Amniotic epithelial cell (primary cell): ENCODE measurements around the gene GXYLT2.
A peak's percentile ranks its signal among the peaks of the same experiment; 100 is the strongest.
"Not testable (repeated sequence)": the region's sequence is repeated elsewhere in the genome, so short reads cannot be mapped to it uniquely, and the experiment has no call there.

Experiments used
- DNase-seq: peaks from one replicate; pipeline ENCODE4 v3.0.0-alpha.2; 2010; ENCODE audit warnings: low read depth

Gene GXYLT2

DNA sequence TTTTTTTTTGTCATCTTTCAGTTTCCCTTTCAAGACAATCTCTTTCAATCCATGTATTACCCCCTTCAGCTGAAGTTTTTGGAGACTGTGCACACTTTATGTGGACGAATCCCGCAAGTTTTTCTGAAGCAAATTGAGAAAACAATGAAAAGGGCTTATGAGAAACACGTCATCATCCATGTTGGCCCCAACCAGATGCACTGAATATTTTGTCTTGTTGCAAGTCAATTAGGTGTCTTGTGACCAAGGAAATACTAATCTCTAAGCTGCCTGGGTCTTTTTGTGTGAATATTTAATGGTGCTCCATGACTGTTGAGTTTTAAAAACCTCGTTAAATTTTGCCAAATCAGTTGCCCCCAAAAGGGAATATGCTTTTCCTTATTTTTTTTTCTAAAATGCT lies 87.1 kb downstream of the GXYLT2 start:
- no peak for DNase-seq

DNA sequence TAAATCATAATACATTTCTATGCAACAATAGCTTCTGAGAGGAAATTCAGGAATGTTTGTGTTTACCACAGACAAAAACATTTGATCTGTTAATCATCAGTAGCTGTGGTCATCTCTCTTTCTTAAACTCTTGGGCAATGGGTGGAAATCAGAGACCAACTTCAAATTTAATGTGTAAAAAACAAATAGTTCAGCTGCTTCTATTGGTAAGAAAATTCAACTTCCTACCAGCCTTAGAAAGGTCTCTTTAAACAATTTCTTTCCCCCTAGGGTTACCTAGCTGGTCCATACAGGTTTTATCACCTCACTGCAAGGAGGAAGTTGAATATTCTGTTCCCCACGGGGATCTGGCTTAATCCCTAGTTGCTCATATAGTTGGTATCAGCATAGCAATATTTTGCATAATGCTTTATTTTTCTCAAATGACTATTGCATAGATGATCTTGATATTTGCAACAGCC lies 88.5 kb downstream of the GXYLT2 start:
- peak; percentile 94 for DNase-seq

DNA sequence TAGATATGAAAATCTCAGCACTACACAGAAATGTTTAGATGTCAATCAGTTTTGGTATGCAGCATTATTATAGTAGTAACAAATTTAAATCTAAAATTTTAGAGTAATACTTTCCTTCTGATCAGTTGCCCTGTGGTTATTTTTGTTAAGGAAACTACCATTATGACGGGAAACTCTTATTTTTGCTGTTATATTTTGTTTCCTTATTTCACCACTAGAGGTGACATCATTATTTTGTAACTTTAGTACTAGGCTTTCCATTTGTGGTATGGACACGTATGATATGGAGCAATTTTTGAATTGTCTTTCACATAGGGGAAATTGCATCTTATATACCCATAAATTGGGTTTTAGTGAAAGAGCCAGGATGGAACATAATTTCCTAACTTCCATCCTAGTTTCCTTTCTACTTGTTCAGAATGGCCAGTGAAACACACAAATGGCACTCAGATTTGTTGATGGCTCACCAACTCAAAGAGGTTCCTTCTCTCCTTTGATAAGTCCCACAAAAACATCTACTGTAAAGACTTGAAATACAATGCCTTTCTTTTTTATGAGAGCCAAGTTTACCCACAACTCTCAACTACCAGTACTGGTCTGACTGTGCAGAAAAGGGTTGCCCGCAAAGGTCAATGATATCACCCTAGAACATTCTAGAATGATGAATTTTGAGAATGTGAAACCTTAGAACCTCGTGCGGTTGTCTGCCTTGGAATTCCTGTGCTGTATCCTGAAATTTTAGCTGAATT lies 89.4 kb downstream of the GXYLT2 start:
- peak; percentile 71 for DNase-seq

DNA sequence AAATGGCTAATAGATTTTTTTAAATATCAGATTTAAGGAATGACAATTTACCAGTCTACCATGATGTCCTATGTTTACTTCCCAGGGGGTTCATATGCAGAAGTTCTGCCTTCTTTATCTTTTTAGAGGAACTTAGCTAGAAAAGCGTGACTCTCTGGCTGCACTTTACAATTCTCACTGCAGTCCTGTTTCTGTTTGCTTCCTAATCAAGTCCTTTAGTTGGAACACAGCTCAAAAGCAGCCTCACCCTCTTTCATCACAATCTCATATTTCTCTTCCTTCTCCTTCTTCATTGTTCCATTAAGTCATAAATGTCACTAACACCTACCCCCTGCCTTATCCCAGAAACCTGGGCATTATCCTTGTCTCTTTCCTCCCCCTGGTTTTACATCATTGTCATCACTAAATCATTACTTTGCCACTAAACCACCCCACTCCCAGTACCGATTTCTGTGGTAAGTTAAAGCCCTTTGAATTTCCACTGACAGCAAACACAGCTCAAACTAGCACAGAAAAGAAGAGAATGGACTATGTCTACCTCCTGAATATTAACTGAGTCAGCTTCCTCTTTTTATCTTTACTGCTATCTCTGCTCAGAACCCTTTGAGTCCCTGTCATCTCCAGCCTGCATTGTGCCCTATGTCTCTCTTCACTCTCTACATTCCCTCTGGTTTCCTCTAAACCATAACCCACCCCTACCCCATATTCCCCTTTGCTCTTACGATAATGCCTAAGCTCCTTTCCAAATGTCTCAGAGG lies 94.9 kb downstream of the GXYLT2 start:
- DNase-seq = peak; percentile 15

DNA sequence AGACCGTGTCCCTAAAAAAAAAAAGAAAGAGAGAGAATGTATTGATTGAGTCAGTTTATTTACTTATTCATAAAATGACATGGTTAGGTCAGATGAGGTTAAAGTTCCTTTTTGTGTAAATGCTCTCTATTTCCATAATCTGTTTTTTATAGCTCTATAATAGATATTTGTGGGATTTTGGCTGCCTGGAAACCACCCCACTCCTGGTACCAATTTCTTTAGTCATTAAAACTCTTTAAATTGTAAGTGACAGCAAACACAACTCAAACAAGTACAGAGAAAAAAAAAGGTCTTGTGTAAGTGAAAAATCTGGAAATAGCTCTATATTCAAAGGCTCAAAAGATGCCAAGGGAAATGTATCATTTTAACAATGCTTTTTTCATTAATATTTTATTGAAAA lies 97.7 kb downstream of the GXYLT2 start:
- no peak for DNase-seq

DNA sequence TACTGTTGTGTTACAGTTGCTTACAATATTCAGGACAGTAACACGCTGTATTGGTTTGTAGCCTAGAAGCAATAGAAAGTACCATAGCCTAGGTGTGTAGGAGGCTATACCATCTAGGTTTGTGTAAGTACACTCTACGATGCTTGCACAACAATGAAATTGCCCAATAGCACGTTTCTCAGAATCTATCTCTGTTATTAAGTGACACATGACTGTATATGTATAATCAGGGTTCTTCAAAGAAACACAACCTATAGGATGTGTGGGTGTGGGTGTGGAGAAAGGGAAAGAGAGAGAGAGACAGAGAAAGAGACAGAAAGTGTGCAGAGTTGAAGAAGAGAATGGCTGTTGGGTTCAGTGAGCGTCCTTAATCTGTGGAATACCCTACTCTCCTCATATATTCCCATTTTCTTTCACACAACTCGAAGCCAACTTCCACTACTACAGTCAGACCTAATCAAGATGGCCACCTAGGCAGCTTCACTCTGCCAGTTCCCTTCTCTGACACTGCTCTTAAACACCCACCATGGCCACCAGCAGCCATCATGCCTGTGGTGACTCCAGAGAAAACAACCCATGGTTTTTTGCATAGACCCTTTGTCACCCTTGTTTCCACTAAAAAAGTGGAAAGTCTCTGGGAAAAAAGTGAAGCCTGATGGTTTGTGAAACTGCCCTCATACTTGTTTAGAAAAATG lies 103.0 kb downstream of the GXYLT2 start:
- peak; percentile 27 for DNase-seq

DNA sequence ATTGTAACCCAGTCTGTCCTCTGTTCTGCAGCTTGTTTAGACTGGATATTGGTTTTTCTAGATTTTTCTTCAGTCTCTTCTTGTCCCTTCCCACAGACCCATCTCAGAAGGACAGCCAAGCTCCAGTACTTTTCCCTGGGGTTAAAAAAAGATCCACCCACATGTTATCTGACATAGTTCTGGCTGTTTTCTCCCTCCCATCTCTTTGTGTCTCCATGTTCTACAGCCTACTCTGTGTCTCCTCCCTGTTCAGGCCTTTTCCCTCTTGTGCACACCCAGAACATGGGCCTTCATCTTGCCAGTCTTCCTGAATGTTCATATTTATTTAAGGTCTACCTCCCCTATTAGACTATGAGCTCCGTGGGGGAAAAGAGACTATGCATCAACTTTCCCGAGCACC lies 103.7 kb downstream of the GXYLT2 start:
- DNase-seq = no peak

DNA sequence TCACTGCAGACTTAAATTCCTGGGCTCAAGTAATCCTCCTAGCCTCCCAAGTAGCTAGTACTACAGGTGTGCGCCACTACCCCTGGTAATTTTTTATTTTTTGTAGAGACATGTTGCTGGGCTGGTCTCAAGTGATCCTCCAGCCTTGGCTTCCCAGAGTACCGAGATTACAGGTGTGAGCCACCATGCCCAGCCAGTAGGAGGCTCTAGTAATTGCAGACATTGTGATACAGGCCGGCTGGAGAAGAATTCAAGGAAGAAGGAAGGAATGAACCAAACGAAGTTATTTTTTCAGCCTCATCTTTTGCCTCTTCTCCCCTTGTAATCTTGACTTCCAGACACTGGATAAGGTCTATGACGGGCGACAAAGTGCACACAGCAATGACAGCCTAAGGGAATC lies 105.5 kb downstream of the GXYLT2 start:
- DNase-seq = no peak

DNA sequence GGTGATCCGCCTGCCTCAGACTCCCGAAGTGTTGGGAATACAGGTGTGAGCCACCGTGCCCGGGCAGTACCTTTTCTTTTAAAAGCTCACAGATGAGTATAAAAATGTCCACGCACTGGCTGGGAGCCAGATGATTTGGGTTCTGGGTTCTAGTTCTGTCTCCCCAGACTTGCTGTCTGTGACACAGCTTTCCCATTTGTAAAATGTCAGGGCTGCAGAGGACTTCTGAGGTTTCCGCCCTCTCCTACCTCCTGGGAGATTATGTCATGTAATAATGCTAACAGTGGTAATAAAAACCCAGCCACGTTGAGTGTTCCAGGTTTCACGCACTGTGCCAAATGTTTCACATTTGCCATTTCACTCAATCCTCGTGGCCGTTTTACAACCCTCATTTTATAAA lies 107.5 kb downstream of the GXYLT2 start:
- no peak for DNase-seq

DNA sequence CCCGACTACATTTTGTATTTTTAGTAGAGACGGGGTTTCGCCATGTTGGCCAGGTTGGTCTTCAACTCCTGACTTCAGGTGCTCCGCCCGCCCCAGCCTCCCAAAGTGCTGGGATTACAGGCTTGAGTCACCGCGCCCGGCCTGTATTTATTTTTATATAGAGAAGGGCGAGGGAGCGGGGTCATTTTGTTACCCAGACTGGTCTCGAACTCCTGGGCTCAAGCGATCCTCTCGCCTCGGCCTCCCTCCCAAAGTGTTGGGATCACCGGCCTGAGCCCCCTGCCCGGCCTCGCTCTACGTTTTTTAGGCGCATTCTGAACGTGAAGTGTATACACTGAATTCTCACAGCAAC lies 108.3 kb downstream of the GXYLT2 start:
- no peak for DNase-seq

DNA sequence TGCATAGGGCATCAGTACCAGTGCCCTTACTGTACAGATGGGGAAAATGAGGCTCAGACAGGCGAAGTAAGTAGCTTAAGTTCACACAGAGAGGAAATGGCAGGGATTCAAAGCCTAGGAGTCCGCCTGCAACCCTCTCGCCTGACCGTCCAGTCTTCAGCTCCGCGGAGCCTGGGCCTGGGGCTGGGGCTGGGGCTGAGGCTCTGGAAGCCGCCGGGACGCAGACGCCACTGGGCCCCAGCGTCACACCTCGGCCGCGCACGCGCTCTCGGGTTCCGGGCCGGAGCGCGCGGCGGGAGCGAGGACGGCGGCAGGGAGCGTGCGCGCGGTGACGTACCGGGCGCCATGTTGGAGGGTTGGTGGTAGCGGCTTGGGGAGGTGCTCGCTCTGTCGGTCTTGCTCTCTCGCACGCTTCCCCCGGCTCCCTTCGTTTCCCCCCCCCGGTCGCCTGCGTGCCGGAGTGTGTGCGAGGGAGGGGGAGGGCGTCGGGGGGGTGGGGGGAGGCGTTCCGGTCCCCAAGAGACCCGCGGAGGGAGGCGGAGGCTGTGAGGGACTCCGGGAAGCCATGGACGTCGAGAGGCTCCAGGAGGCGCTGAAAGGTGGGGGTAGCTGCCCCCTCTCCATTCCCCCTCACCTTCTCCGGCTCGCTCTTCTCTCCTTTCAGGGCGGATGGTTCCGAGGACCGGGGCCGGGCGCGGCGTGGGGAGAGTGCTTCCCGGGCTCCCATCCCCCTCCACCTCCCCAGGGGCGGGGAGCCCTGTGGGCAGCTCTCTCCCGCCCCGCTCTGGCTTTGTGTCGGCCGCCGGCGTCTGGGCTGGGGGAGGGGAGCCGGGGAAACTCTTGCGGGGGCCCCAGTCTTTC lies 108.9 kb downstream of the GXYLT2 start, which contains the start of gene PPP4R2:
TSS of gene PPP4R2 (plus strand) at position 339 of the 861 bp plus-strand sequence. CDS start at position 566, 227 bp downstream.
- peak; percentile 75 for DNase-seq

DNA sequence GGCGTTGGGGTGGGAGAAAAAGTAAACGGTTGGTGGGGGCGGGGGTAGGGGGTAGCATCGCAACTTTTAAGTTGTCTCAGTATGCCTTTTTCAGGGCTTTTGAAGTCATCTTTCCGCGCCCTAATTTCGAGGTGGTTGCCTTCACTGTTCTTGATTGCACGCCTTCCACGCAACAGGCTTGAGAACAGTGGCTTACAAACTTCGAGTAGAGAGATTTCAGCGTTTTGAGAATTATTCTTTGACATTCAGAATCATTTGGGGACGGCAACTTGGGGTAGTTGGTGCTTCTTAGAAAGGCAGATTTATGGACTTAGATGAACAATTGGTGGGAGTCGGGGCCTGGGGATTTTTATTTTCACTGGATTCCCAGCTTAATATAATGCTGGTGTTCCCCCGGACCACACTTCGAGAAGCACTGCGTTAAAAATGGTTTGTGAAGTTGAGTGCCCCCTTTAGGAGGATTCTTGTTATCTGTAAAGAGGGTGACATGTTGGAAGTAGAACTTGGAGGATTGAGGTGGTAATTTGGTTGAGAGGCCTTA lies 109.6 kb downstream of the GXYLT2 start:
- DNase-seq = peak; percentile 67

DNA sequence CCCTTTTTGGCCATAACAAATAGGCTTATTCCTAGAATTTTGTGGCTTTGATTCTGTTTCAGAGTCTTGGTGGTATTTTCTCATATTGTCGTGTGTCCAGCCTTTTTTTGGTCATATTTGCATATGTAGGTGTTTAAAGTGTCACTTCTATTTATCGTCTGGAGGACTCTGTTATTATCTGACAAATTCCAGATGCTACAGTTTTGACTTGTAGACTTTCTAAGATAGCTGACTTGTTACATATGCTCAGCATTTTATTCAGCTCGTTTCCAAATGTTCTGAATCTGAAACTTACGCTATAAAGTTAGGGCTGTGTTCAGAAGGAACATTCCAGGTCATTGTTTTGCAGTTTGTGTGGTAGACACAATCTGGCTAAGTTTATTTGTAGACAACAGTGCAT lies 110.6 kb downstream of the GXYLT2 start:
- no peak for DNase-seq

DNA sequence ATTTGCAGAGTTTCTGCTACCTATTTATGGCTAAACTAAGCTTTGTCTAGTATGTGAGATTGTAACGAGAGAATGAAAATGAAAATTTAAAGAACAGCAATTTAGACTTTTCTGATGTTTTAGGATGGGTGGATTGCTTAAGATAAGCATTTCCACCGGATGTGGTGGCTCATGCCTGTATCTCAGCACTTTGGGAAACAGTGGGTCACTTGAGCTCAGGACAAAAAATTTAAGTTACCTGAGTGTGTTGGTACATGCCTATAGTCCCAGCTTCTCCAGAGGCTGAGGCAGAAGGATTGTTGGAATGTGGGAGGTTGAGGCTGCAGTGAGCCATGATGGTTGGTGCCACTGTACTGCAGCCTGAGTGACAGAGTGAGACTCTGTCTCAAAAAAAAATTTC lies 112.1 kb downstream of the GXYLT2 start:
- DNase-seq = no peak

DNA sequence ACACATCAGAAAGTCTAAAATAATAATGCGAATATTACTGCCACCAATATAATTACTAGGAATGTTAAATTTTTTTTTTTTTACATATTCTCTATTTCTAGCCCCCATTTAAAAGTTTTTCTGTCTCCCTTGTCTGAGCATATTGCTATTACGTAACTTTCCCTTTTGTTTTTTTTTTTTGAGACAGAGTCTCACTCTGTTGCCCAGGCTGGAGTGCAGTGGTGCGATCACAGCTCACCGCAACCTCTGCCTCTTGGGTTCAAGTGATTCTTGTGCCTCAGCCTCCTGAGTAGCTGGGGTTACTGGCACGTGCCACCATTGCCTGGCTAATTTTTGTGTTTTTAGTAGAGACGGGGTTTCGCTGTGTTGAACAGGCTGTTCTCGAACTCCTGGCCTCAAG lies 115.2 kb downstream of the GXYLT2 start:
- not testable (repeated sequence) for DNase-seq

DNA sequence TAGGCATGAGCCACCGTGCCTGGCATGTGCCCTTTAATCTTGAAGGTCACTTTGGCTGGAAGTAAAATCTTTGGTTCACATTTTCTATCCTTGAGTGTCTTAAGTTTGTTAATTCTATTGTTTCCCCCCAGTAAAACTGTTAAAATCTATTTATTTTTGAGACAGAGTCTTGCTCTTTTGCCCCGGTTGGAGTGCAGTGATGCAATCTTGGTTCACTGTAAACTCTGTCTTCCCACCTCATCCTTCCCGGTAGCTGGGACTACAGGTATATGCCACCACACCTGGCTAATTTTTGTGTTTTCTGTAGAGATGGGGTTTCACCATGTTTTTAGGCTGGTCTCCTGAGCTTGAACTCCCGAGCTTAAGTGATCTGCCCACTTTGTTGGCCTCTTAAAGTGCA lies 116.5 kb downstream of the GXYLT2 start:
- no peak for DNase-seq

DNA sequence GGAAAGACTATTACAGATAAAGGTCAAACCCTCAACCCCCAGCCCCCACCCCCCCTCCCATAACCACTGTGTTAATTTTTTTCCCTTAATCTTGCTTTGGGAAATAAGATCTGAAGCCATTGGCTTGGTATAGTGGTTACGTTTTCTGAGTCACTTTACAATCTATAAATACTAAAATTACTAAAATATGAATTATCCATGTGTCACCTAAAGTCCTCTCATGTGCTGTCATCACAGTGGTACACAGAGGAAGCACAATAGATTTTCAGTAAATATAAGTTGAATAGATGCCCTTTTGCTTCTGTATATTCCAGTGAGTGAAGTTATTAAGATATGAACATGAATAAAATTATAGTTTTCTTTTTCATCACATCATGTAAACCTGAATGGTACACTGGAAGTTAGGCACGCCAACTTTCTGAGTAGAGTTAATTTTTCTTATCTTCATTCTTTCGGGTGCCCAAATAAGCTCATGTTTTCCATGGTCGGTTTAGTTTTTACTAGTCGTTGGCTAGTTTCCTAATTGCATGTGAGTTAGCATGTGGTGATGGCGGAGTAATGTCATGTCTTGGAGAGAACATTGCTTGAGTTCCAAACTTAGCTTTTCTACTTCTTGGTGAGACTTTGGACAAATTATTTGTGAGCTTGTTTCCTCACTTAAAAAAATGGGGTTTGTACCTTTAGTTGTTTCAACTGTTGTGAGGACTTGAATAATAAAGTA lies 120.3 kb downstream of the GXYLT2 start:
- DNase-seq = no peak

DNA sequence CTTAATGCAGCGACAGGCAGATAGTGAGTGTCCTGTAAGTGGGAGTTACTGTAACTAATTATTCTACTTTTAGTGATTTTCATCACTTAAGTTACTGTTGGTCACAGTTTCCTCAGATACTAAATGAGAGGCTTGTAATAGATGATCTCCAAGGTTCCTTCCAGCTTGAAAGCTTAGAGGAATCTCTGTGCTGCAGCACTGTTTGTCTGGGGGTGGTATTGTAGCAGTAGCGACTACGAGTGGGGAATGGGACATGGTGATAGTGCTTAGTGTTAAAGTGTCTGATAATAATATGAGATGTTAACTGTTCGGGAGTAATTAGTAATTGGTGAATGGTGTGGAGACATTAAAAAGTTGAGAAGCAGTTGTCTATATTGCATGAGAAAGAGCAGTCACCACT lies 121.2 kb downstream of the GXYLT2 start:
- DNase-seq = no peak

DNA sequence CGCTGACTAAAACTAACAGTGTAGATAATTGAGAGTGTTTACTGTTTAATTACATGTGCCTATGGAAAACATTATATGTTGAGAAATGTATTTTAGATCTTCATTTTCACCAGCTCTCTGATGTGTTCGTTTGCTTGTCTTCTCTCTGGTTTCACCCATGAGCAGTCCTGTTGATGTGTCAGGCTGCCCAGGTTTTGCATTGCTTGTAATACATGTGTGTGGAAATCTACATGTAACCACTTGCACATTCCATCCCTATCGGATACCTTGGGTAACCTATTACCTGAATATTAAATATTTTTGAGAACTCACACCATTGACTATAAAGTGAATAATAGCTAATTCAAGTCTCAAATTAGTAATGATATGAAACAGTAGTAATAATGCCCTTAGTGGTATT lies 121.9 kb downstream of the GXYLT2 start:
- DNase-seq = no peak

DNA sequence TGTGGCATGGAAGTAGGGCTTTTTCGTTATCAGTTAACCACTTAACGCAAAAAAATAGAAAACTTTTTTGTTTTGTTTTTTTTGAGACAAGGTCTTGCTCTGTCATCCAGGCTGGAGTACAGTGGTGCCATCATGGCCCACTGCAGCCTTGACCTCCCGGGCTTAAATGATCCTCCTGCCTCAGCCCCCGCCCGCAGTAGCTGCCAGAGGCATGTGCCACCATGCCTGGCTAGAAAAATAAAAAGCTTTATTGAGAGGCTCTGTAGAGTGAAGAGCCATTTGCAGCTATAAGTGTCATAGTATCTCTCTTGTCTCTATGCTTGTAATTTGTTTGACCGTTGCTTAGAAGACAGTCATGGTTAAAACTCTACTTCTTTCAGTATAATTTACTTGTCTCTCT lies 122.3 kb downstream of the GXYLT2 start:
- DNase-seq = no peak

DNA sequence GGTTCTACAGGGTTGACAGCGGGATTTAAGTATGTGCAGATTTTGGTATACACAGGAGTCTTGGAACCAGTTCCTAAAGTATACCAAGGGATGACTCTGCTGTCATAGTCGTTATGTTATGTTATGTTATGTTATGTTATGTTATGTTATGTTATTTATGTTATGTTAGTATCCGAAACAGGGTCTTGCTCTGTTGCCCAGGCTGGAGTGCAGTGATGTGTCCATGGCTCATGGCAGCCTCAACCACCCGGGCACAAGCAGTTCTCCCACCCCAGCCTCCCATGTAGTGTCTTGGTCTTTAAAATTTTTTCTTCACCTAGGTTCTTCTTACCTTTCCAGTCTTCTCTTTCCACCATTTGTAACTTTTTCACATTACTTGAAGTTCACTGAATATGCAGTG lies 130.5 kb downstream of the GXYLT2 start:
- DNase-seq = no peak
